ENCODE measurements around the gene GOLGA7B. TPM values are rescaled to one million over a fixed set of nuclear protein-coding genes. Genes with fewer than 3 reads are reported as not detected.

Gene GOLGA7B
- total and polyA plus RNA-seq, 9 of the 15 experiments (the other 6 are each of a cell fraction or from before 2014, with no cell fraction given), result 0.03 to 0.07 (median 0.04) TPM; not detected in 3

GRCh38 chr10:97904018-97904381, 54.4 kb downstream of the GOLGA7B start:
- BruUV-seq (replicated peaks), result no TSS peak

More at GRCh38 chr10:97904018-97904381, 54.4 kb downstream of the GOLGA7B start:
- Histone ChIP-seq H4K20me1 (replicated peaks; ENCODE audit: control insufficient read depth, insufficient read depth, low read length) (no peaks in the 10 kb centered on the region), H3K9me3 (replicated peaks; ENCODE audit: control insufficient read depth, insufficient read depth, low read depth, low read length) (no peaks in the 10 kb centered on the region), H3K36me3 (ENCODE audit: control insufficient read depth, insufficient read depth, low read length) (no peaks in the 10 kb centered on the region), H2AFZ (ENCODE audit: low read depth, low read length) (no peak overlapping the region), H3K9ac (ENCODE audit: insufficient read depth in 1 of 2, low read depth in 2 of 2, low read length in 2 of 2) (no peak overlapping the region), H3K27ac (ENCODE audit: extremely low read depth, low read depth, low read length) (no peak overlapping the region), H3K4me2 (ENCODE audit: insufficient read depth, low read length) (no peak overlapping the region), H3K4me3 (no peak overlapping the region), H3K79me2 (ENCODE audit: control insufficient read depth, insufficient read depth, low read length) (no peaks in the 10 kb centered on the region), H3K27me3 (ENCODE audit: control insufficient read depth in 2 of 2, insufficient read depth in 2 of 2, low read length in 2 of 2) (peaks cover 26 to 64% of the 10 kb centered on the region in 2 experiments; a peak in 4 of 5 replicates), H3K4me1 (replicated peaks in 1 of 2; ENCODE audit: control insufficient read depth in 2 of 2, insufficient read depth in 2 of 2, low read length in 2 of 2) (peaks cover 3% of the 10 kb centered on the region in 2 experiments; a peak in 4 of 5 replicates), H3K9me1 (ENCODE audit: control insufficient read depth, insufficient read depth, low read length) (no peaks in the 10 kb centered on the region)
- DNase-seq (ENCODE audit: extremely low read depth in 1 of 4, low spot score in 3 of 4) (no peak), FAIRE-seq (no peak), ATAC-seq (no peak)
- in situ Hi-C loops (cut with MboI), result loop anchor here (5.0 to 25.0 kb wide), 2 partner anchors 138 to 408 kb away; no protein-coding TSS in a partner anchor
- no peak for TF ChIP-seq MEIS2 (IDR thresholded peaks at IDR 0.05; ENCODE audit: partially characterized antibody)
- no peak for TF ChIP-seq DMBX1 (CRISPR knock-in tag; IDR thresholded peaks at IDR 0.05; ENCODE audit: borderline replicate concordance)
- TF ChIP-seq THAP12 (CRISPR knock-in tag; IDR thresholded peaks at IDR 0.05), result no peak
- no peak for TF ChIP-seq KAT7 (CRISPR knock-in tag; IDR thresholded peaks at IDR 0.05; ENCODE audit: borderline replicate concordance)
- no peak for TF ChIP-seq BRF1 (IDR thresholded peaks at IDR 0.05; ENCODE audit: borderline replicate concordance, extremely low read depth, insufficient read length)
- TF ChIP-seq FIP1L1 (IDR thresholded peaks at IDR 0.05; ENCODE audit: low read depth, low read length, poor library complexity, severe bottlenecking), result no peak
- no peak for TF ChIP-seq KLF16 (IDR thresholded peaks at IDR 0.05)
- TF ChIP-seq KAT8 (IDR thresholded peaks at IDR 0.05; ENCODE audit: low read depth), result no peak
- TF ChIP-seq CEBPB (tag; IDR thresholded peaks at IDR 0.05), result no peak
- TF ChIP-seq SMC3 (conservative IDR thresholded peaks at IDR 0.05; ENCODE audit: insufficient read depth, low read depth, low read length), result no peak
- no peak for TF ChIP-seq PPARD (CRISPR knock-in tag; IDR thresholded peaks at IDR 0.05)
- TF ChIP-seq MLX (CRISPR knock-in tag; conservative IDR thresholded peaks at IDR 0.05), result no peak
- TF ChIP-seq ZBTB12 (CRISPR knock-in tag; IDR thresholded peaks at IDR 0.05), result no peak
- TF ChIP-seq RBM25 (IDR thresholded peaks at IDR 0.05; ENCODE audit: low read depth, low read length, severe bottlenecking), result no peak
- no peak for TF ChIP-seq DNMT1 (IDR thresholded peaks at IDR 0.05)
- no peak for TF ChIP-seq ZNF778 (CRISPR knock-in tag; IDR thresholded peaks at IDR 0.05)
- WGBS (ENCODE audit: insufficient coverage, low coverage, missing lambda C conversion rate), result 3% methylated on average over 3 of the region's 5 CpGs
- CTCF ChIA-PET (ENCODE audit: low intra/inter-chr PET ratio), result no interaction called here
- intact Hi-C loops (cut with micrococcal nuclease), result no loop called here
- POLR2A ChIA-PET, result interaction anchor here (1.0 kb wide), 1 partner anchor 16 kb away, joined by 3 read pairs; no protein-coding TSS in a partner anchor

Data from K562 (cell line).